ENCODE results near the gene CNNM2.
"Not testable (repeated sequence)": the region's sequence is repeated elsewhere in the genome, so short reads cannot be mapped to it uniquely, and the experiment has no call there.

Gene CNNM2

GRCh38 chr10:103040418-103040817 lies 122.3 kb downstream of the CNNM2 start:
- DNase-seq (ENCODE audit: low spot score) = no peak

GRCh38 chr10:103041391-103041790 lies 123.3 kb downstream of the CNNM2 start:
- no peak for DNase-seq (ENCODE audit: low spot score)

- DNase-seq (ENCODE audit: low spot score) = no peak
Observed at GRCh38 chr10:103042129-103042528, 124.0 kb downstream of the CNNM2 start.

- DNase-seq (ENCODE audit: low spot score) = no peak
Observed at GRCh38 chr10:103042908-103043307, 124.8 kb downstream of the CNNM2 start.

- no peak for DNase-seq (ENCODE audit: low spot score)
Observed at GRCh38 chr10:103044942-103045489, 126.9 kb downstream of the CNNM2 start.

- DNase-seq (ENCODE audit: low spot score) = no peak
Observed at GRCh38 chr10:103045961-103046360, 127.9 kb downstream of the CNNM2 start.

GRCh38 chr10:103047381-103047780 lies 129.3 kb downstream of the CNNM2 start:
- DNase-seq (ENCODE audit: low spot score) = no peak

GRCh38 chr10:103049237-103049636 lies 131.1 kb downstream of the CNNM2 start:
- DNase-seq (ENCODE audit: low spot score) = no peak

- DNase-seq (ENCODE audit: low spot score) = peak; percentile 80
Observed at GRCh38 chr10:103053659-103054581, 135.8 kb downstream of the CNNM2 start.

GRCh38 chr10:103054621-103055020 lies 136.5 kb downstream of the CNNM2 start:
- no peak for DNase-seq (ENCODE audit: low spot score)

GRCh38 chr10:103055105-103055504 lies 137.0 kb downstream of the CNNM2 start:
- no peak for DNase-seq (ENCODE audit: low spot score)

GRCh38 chr10:103058034-103058433 lies 139.9 kb downstream of the CNNM2 start:
- no peak for DNase-seq (ENCODE audit: low spot score)

GRCh38 chr10:103060575-103060974 lies 142.5 kb downstream of the CNNM2 start:
- no peak for DNase-seq (ENCODE audit: low spot score)

GRCh38 chr10:103062854-103063590 lies 144.9 kb downstream of the CNNM2 start:
- DNase-seq (ENCODE audit: low spot score) = no peak

GRCh38 chr10:103064956-103065355 lies 146.9 kb downstream of the CNNM2 start:
- no peak for DNase-seq (ENCODE audit: low spot score)

- no peak for DNase-seq (ENCODE audit: low spot score)
Observed at GRCh38 chr10:103066141-103067098, 148.3 kb downstream of the CNNM2 start.

- not testable (repeated sequence) for DNase-seq (ENCODE audit: low spot score)
Observed at GRCh38 chr10:103067099-103067477, 149.0 kb downstream of the CNNM2 start.

GRCh38 chr10:103067484-103067883 lies 149.4 kb downstream of the CNNM2 start:
- no peak for DNase-seq (ENCODE audit: low spot score)

GRCh38 chr10:103067956-103068355 lies 149.9 kb downstream of the CNNM2 start:
- no peak for DNase-seq (ENCODE audit: low spot score)

GRCh38 chr10:103069453-103070331 lies 151.6 kb downstream of the CNNM2 start:
- DNase-seq (ENCODE audit: low spot score) = peak; percentile 70

GRCh38 chr10:103072276-103072675 lies 154.2 kb downstream of the CNNM2 start:
- no peak for DNase-seq (ENCODE audit: low spot score)
